BE2C (cell line): Measurements from ENCODE around the gene NOVA1.

Experiments used
- DNase-seq: peaks from one replicate; pipeline ENCODE4 v3.0.0-alpha.2; 2020
- H3K27me3 ChIP-seq: fragments of 250-450 bp; sonication (Bioruptor Pico); 2 replicates; pipeline ENCODE4 v1.5.1; 2020; ENCODE audit warnings: mild to moderate bottlenecking
- H3K36me3 ChIP-seq: fragments of 250-450 bp; sonication (Bioruptor Pico); 2 replicates; pipeline ENCODE4 v1.5.1; 2020; ENCODE audit warnings: mild to moderate bottlenecking
- H3K4me1 ChIP-seq: fragments of 250-450 bp; sonication (Bioruptor Pico); 2 replicates; pipeline ENCODE4 v1.5.1; 2020
- H3K4me3 ChIP-seq: 2 replicates; pipeline ENCODE4 v1.5.1; 2011; ENCODE audit warnings: low read depth, low read length
- H3K9me3 ChIP-seq: fragments of 250-450 bp; sonication (Bioruptor Pico); 2 replicates; pipeline ENCODE4 v1.5.1; 2020
- CTCF ChIP-seq: IDR thresholded peaks from 2 replicates; pipeline ENCODE4 v1.5.1; 2012; ENCODE audit warnings: mild to moderate bottlenecking, low read depth, low read length

NOVA1 gene

GRCh38 chr14:26527095-26527494, 70.7 kb downstream of the NOVA1 start:
- Histone ChIP-seq H3K4me1 (no peaks in the 10 kb centered on the region), H3K9me3 (no peaks in the 10 kb centered on the region)

GRCh38 chr14:26526137-26526536, 71.7 kb downstream of the NOVA1 start:
- Histone ChIP-seq H3K27me3 (no peaks in the 10 kb centered on the region), H3K9me3 (no peaks in the 10 kb centered on the region), H3K4me1 (no peaks in the 10 kb centered on the region), H3K36me3 (no peaks in the 10 kb centered on the region), H3K4me3 (no peak overlapping the region)
- DNase-seq = no peak
- TF ChIP-seq CTCF = no peak

More at GRCh38 chr14:26527095-26527494, 70.7 kb downstream of the NOVA1 start:
- TF ChIP-seq CTCF = no peak
- Histone ChIP-seq H3K4me3 (no peak overlapping the region), H3K36me3 (no peaks in the 10 kb centered on the region), H3K27me3 (no peaks in the 10 kb centered on the region)
- no peak for DNase-seq

- no peak overlapping the region for H3K4me3 ChIP-seq
- H3K4me1 ChIP-seq = no peaks in the 10 kb centered on the region
- H3K36me3 ChIP-seq = no peaks in the 10 kb centered on the region
- no peaks in the 10 kb centered on the region for H3K9me3 ChIP-seq
- no peak for TF ChIP-seq CTCF
- DNase-seq = no peak
- no peaks in the 10 kb centered on the region for H3K27me3 ChIP-seq
These were observed 72.7 kb downstream of the NOVA1 start for GRCh38 chr14:26525085-26525484.

- Histone ChIP-seq H3K9me3 (no peaks in the 10 kb centered on the region), H3K27me3 (no peaks in the 10 kb centered on the region), H3K36me3 (no peaks in the 10 kb centered on the region), H3K4me3 (no peak overlapping the region), H3K4me1 (no peaks in the 10 kb centered on the region)
- DNase-seq = no peak
- no peak for TF ChIP-seq CTCF
These were observed 74.9 kb downstream of the NOVA1 start for GRCh38 chr14:26522967-26523366.

- no peak for DNase-seq
- Histone ChIP-seq H3K27me3 (no peaks in the 10 kb centered on the region), H3K4me3 (no peak overlapping the region), H3K36me3 (no peaks in the 10 kb centered on the region), H3K4me1 (no peaks in the 10 kb centered on the region), H3K9me3 (no peaks in the 10 kb centered on the region)
- no peak for TF ChIP-seq CTCF
These were observed 80.1 kb downstream of the NOVA1 start for GRCh38 chr14:26517771-26518170.

DNA sequence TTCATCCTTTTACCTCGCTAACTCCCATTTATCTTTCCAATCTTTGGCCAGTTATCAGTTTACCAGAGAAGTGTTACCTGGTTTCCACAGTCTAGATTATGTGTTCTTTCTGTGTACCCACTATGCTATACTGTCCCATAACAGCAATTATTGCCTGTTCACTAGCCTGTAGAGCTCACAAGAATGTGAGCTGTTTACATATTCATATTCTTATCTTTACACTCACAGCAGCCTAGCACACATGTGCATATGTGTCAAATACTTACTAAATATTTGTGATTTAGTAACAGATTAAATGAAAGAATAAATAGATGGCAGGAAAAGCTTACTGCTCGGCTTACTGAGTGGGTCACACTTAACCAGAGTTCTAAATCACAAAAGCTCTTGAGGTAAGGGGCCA, 97.8 kb downstream of the NOVA1 start:
- TF ChIP-seq CTCF = no peak
- H3K4me3 ChIP-seq = no peak overlapping the region
- no peaks in the 10 kb centered on the region for H3K4me1 ChIP-seq
- no peak for DNase-seq
- H3K36me3 ChIP-seq = no peaks in the 10 kb centered on the region
- no peaks in the 10 kb centered on the region for H3K27me3 ChIP-seq
- H3K9me3 ChIP-seq = no peaks in the 10 kb centered on the region
